Measurements from ENCODE around the gene MYT1.

Gene MYT1

DNA sequence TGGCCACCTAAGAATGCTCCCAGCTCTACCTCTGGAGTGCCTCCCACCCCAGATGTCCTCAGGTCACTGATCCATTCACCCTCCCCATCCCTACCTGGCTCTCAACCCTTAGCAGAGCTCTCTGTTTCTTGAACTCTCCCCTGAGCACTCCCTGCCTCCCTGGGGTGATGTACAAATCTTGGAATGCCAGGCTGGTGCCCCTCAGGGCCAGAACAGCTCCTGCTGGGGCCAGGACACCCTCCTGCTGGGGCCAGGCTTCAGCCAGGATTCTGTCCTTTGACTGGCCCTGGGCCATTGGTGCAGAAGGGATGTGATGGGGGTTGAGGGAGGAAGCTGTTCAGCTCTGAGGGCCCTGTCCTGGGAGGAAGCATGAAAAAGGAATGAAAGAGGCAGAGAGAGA, 30.0 kb downstream of the MYT1 start:
- no peak for DNase-seq

- DNase-seq, result no peak
Measured at GRCh38 chr20:64196309-64196708, 32.1 kb downstream of the MYT1 start.

- no peak for DNase-seq
Measured at GRCh38 chr20:64196847-64197306, 32.6 kb downstream of the MYT1 start.

DNA sequence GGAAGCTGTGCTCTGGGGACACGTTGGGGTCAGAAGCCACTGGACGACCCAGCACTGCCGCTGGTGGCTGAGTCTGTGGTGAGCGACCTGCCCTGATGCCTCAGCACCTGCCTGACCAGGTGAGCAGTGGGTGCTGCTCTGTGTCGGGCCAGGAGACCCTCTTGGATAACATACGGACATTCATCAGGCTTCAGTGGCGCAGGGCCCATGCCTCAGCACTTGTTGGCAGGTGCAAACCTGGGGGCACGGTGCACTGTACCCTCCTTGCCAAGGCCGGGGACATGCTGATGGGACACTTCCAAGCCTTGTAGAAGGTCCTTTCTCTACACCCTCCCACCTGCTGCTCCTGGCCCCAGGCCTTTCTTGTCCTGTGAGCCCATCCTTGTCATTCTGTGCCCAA, 34.1 kb downstream of the MYT1 start:
- DNase-seq, result no peak

- DNase-seq, result no peak
Measured at GRCh38 chr20:64199395-64199794, 35.1 kb downstream of the MYT1 start.

DNA sequence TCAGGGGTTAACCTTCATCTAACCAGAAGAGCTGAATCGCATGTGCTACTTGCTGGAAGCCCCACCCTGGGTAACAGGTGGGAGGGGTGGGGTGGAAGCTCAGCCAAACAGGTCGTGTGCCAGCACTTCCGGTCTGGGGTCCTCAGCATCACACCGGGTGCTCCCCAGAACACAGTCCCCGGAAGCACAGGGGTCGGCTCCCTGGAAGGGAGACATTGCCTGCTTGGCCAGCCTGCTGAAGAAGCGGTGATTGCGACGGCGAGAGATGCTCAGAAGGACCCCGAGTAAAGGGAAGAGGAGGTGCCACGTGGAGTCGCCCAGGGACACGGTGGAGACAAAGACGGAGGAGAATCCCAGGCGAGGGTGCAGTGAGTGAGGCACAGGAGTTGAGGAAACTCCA, 36.5 kb downstream of the MYT1 start:
- DNase-seq, result no peak

DNA sequence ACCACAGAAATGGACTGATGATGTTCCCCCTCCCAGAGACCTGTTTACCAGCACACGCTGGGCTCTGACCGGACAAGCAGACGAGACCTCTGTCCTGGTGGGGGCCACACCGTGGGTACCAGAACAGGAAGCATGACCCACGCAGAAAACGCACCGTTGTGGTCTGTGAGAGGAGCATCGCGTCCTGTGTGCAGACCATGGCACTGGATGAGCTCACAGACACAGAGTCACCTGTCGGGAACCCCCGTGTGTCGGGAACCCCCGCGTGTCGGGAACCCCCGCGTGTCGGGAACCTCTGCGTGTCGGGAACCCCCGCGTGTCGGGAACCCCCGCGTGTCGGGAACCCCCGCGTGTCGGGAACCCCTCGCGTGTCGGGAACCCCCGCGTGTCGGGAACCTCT, 37.4 kb downstream of the MYT1 start:
- no peak for DNase-seq

- no peak for DNase-seq
Measured at GRCh38 chr20:64203037-64203777, 39.0 kb downstream of the MYT1 start.

DNA sequence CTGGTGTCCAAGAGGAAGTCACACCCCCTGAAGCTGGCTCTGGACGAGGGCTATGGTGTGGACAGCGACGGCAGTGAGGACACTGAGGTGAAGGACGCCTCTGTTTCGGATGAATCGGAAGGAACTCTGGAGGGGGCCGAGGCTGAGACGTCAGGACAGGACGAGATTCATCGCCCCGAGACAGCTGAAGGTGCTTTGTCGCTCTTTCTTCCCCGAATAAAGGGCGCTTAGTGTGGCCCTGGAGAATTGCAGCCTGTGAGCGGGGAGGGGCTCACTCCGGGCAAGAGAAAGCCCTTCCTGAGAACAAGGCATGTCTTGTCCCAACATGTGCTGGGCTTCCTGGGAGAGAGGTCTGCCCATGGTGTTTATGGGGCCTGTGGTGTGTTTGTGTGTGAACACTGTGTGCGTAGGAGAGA, 41.4 kb downstream of the MYT1 start:
- DNase-seq, result no peak

DNA sequence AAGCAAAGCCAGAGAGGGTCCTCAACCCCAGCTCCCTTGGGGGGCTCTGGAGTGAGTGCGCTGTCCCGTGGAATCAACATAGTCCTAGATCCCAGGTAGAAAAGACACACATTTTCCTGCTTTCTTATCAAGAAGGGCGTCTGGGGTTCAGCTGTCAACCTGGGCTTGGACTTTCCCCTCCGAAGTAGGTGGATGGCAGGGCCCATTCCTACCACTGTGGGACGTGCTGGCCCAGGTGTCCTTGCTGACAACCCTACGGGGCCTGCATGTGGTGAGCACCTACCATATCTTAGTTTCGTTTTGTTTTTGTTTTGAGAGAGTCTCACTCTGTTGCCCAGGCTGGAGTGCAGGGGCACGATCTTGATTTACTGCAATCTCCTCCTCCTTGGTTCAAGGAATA, 42.4 kb downstream of the MYT1 start:
- no peak for DNase-seq

- no peak for DNase-seq
Measured at GRCh38 chr20:64207641-64208590, 43.7 kb downstream of the MYT1 start.

DNA sequence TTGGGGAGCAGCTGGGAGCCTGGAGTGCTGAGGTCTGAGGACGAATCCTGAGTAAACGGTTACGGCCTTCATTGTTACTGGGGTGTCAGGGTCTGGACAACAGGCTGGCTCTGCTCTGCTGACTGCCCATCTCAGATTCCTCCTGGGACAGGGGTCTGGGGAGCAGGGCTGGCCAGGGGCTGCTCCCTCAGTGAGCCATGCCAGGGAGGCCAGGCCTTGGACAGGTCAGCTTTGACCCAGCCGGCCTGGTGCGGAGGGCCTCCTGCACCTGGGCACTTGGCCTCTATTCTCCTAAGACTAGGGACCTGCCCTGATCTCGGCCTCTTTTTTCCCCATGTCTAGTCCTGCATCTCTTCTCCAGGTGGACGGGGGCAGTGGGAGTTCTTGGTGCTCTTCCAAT, 44.9 kb downstream of the MYT1 start:
- DNase-seq, result no peak

DNA sequence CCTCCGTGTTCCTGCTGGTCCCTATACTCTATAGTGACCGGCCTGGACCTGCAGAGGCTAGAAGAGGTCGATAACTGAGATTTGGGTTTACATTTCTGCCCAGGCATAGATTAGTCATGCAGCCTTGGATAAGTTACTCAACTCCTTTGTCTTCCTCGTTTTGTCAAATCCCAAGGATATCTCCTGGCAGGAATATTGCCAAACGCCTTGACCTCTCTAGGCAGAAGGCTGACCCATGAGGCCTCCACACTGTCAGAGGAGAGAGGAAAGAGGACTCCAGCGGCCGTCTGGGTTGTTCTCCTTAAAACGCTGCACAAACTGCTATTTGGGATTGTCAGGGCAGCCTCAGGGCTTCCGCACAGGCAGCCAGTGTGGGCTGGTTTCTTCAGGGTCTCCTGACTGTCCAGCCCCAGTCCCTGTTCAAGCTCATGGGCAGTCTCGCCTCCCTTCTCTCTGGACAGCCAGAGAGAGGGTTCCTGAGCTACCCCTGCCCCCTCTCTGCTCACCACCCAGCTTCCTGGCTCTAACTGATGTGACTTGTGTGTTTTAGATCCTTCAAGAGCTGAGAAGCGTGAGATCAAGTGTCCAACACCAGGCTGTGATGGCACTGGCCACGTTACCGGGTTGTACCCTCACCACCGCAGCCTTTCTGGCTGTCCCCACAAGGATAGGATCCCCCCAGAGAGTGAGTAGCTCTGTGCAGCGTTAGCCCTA, 46.6 kb downstream of the MYT1 start:
- no peak for DNase-seq

DNA sequence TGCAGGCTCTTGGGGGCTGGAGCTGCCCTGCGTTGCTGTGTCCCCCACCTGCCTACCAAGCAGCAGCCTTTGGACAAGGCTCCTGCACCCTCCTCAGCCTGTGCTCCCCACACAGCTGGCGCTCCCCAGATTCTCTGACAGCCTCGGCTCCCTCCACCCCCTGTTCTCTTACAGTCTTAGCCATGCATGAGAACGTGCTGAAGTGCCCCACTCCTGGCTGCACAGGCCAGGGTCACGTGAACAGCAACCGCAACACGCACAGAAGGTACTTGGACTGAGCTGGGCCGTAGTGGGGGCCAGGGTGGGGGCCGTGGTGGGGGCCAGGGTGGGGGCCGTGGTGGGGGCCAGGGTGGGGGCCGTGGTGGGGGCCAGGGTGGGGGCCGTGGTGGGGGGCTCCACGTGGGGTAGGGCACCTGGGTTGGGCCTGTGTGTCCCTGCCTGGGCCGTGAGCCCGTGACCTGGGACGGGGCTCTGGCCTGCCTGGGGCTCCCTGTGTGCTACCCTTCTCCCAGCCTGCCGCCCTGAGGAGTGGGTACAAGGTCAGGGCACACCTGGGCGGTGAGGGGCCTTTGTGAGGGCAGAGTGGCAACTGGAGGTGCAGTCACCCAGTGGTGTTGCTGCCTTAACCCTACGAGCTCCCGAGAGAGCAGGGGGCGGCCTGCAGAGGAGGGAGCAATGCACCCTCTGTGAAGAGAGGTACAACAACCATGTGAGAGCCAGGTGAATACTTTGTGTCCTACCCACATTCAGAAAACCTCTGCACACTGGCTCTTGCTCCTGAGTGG, 47.8 kb downstream of the MYT1 start:
- no peak for DNase-seq

- DNase-seq, result no peak
Measured at GRCh38 chr20:64212755-64213154, 48.5 kb downstream of the MYT1 start.

GRCh38 chr20:64214113-64214512, 49.9 kb downstream of the MYT1 start:
- DNase-seq, result no peak

DNA sequence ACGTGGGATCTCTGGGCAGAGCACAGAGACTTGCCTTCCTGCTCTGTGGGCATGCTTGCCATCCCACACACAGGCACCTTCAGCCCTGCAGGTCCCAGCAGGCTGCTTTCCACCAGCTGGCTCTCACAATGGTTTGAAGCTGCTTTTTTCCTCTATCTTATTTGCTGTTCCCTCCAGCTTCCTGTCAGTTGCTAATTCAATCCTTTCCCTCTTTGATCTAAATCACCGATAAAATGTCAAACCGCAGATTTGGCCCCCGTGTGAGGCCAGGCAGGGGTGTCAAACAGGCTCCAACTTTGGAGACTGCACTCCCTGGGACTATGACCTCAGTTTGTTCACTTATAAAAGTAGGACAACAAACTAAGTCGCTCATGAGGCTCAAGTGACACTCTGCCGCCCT, 50.7 kb downstream of the MYT1 start:
- DNase-seq, result no peak

- DNase-seq, result no peak
Measured at GRCh38 chr20:64216036-64216435, 51.8 kb downstream of the MYT1 start.

GRCh38 chr20:64216910-64217309, 52.7 kb downstream of the MYT1 start:
- no peak for DNase-seq

GRCh38 chr20:64217539-64218221, 53.4 kb downstream of the MYT1 start:
- DNase-seq, result no peak

DNA sequence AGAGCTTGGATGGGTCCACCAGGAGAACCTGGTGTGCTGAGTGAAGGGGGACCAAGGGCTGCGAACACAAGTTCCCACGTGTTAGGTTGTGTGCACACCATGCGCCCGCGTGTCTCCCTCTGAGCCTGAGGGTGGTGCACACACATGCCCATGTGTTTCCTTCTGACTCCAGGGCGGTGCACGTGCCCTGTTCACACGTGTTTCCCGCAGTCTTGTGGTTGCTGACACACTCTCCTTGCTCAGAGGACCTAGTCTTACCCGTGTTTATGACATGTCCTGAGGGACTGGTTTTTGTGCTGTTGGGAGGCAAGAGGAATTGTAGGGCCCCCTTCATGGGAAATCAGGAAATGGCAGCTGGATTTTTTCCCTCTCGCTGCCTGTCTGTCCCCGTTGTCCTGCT, 55.0 kb downstream of the MYT1 start:
- DNase-seq, result no peak

DNA sequence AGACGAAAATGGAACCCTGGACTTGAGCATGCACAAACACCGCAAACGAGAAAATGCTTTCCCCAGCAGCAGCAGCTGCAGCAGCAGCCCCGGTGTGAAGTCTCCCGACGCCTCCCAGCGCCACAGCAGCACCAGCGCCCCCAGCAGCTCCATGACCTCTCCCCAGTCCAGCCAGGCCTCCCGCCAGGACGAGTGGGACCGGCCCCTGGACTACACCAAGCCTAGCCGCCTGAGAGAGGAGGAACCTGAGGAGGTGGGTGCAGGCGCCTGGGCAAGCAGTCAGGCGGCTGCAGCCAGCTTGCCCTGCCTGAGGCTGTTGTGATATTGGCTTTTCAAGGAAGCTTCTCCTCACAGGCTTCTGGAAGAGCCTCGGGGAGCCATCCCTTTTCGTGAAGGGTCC, 55.5 kb downstream of the MYT1 start:
- DNase-seq, result no peak

Measured in stimulated activated CD4-positive, alpha-beta T cell treated with anti-CD3 and anti-CD28 coated beads, Interleukin-4, amount 100 ng/mL, for 4 hours (primary cell).